Stimulated activated CD4-positive, alpha-beta T cell treated with anti-CD3 and anti-CD28 coated beads, Interleukin-12 subunit alpha, Interleukin-12 subunit beta, amount 100 ng/mL, for 48 hours (primary cell): Measurements from ENCODE around the gene HERC4.
A peak's percentile ranks its signal among the peaks of the same experiment; 100 is the strongest.

Source experiments
- DNase-seq, 3 donors: peaks; one replicate each; pipeline ENCODE4 v3.0.0-alpha.2; 2020; ENCODE audit warnings: low read depth in 2 of 3, low spot score in 1 of 3

Gene HERC4, protein sequence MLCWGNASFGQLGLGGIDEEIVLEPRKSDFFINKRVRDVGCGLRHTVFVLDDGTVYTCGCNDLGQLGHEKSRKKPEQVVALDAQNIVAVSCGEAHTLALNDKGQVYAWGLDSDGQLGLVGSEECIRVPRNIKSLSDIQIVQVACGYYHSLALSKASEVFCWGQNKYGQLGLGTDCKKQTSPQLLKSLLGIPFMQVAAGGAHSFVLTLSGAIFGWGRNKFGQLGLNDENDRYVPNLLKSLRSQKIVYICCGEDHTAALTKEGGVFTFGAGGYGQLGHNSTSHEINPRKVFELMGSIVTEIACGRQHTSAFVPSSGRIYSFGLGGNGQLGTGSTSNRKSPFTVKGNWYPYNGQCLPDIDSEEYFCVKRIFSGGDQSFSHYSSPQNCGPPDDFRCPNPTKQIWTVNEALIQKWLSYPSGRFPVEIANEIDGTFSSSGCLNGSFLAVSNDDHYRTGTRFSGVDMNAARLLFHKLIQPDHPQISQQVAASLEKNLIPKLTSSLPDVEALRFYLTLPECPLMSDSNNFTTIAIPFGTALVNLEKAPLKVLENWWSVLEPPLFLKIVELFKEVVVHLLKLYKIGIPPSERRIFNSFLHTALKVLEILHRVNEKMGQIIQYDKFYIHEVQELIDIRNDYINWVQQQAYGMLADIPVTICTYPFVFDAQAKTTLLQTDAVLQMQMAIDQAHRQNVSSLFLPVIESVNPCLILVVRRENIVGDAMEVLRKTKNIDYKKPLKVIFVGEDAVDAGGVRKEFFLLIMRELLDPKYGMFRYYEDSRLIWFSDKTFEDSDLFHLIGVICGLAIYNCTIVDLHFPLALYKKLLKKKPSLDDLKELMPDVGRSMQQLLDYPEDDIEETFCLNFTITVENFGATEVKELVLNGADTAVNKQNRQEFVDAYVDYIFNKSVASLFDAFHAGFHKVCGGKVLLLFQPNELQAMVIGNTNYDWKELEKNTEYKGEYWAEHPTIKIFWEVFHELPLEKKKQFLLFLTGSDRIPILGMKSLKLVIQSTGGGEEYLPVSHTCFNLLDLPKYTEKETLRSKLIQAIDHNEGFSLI

DNA sequence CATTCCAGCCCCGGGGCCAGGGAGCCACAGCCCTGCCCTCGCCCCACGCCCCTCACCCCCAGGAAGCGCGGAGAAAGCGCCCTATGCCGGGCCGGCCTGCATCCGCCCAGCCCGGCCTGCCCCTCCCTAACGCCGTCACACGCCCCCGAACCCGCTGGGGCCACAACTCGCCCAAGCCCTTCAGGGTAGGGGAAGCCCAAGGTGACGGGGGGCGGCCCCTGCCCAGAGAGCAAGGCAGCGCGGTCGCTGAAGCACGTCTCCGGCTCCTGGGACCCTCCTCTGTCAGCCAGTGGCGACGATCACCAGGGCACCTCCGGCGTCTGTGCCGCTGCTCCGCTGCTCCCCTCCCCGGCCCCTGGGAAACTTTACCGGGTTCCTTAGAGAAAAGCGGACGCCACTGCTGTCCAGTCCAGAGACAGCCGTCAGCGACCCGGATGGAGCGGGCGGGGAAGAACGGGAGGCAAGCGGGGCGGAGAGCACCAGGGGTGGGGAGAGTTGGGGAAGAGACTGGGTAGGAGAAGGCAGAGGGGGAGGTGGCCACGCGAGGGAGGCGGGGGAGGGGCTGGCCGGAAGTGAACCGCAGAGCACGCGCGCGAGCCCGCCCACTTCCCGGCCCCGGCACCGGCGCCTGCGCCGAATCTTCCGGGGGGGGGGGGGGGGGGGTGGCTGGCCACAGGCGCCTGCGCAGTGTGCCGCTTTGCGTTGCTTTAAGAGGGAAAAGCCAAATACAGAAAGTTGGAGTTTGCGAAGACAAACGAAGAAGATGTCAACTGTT lies at the start of gene HERC4:
Gene HERC4, minus strand, starts transcription at position 509 of the 775 bp plus-strand sequence. CDS start 2,175 bp downstream, outside the sequence.
- DNase-seq = peak; percentile 79 to 88 (median 81)

DNA sequence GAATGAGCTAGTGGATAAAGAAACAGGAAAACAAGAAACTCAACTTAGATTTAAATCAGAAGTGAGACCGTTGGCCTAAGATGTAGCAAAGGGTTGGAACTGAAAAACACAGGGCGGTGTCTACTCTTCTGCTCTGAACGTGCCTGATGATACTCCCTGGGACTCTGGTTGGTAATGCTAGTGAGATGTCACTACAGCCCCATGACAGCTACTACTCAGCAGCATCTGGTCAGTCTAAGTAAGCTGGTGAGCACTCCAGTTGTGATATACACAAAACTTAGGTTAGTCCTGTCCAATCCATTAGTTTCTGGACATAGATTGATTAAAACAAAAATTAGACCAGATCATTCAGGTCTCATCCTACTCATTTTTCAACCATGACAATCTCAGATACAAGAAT lies 49.6 kb upstream of the HERC4 start:
- DNase-seq = no peak

DNA sequence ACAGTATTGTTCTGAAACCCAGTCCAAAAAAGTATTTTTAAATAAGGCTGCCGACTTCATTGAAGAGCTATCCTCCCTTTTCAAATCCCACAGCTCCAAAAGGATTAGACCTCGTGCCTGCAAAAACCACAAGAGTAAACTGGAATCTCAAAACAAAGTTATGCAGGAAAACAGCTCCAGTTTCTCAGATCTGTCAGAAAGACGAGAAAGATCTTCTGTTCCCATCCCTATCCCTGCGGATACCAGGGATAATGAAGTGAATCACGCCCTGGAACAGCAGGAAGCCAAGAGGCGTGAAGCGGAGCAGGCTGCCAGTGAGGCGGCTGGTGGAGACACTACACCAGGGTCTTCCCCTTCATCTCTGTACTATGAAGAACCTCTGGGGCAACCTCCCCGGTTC lies 46.8 kb upstream of the HERC4 start:
- DNase-seq = no peak

DNA sequence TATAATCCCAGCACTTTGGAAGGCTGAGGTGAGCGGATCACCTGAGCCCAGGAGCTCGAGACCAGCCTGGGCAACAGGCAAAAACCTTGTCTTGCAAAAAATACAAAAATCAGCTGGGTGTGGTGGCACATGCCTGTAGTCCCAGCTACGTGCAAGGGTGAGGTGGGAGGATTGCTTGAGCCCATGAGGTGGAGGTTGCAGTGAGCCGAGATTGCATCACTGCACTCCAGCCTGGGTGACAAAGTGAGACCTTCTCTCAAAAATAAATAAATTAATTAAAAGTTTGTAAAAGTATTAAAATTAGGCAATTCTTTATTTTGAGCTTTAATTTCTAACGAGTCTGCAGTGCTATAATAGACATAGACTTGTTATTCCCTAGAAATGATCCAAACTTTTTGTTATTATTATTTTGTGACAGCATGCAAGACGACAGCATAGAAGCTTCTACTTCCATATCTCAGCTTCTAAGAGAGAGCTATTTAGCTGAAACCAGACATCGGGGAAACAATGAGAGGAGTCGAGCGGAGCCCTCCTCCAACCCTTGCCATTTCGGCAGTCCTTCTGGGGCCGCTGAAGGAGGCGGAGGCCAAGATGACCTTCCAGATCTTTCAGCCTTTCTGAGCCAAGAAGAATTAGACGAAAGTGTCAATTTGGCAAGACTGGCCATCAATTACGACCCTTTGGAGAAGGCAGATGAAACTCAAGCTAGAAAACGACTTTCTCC lies 46.1 kb upstream of the HERC4 start:
- DNase-seq = no peak

DNA sequence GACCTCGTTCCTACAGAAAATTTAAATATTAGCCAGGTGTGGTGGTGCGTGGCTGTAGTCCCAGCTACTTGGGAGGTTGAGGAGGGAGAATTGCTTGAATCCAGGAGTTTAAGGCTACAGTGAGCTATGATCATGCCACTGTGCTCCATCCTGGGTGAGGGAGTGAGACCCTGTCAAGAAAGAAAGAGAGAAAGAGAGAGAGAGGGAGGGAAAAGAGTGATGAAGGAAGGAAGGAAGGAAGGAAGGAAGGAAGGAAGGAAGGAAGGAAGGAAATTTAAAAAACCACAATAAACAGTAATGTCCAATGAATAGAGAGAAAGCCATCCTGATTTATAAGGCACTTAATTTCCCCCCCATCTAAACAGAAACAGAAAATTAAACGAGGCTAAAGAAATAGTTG lies 43.6 kb upstream of the HERC4 start:
- no peak for DNase-seq

DNA sequence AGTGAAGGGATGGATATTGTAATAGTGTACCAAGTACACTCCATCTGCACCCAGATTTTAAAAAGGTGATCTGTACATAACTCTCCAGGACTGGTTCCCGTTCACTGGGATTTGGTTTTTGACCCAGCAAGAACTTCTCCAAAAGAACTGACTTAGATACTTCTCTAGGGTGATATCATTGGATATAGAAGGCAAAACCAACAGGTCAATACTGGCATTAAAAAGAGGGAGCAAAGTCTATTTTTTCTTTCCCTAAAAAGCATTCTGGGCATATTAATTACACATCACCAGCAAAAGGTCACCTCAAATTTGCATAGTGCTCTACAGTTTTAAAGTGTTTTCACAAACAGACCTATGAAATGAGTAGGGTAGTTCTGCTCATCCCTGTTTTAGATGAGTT lies 37.8 kb upstream of the HERC4 start:
- DNase-seq = no peak

DNA sequence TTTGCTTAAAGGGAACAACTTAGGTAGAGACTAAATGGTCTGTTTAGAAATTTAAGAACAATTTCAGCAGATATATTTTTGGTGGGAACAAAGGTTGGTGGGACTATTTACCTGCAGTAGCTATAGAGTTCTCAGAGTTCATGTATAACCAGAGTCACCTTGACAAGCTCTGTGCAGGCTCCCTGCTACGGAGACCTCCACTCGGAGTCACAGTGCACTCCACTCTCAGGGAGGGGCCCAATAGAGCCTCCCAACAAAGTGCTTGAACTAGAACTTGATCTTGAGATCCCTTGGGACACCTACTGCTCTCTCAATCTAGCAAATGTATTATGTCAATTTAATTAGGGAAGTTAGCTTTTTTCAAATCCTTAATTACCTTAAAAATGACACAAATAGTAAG lies 36.5 kb upstream of the HERC4 start:
- no peak for DNase-seq

DNA sequence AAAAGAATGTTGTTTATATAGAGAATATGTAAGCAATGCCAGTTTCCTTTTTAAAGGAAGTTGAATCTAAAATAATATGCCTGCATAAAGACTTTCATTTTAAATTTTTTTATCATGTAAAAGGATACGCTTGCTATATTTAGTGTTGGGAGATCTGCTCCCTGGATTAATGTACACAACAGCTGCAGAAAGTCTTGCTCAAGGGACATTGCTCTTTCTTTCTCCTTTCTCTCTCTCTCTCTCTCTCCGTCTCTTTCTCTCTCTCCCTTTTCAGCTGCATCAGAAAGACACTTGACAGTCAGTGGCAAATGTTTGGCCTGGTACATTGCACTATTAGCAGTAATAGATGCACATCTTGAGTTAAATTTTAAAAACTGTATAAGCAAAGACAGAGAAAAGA lies 34.9 kb upstream of the HERC4 start:
- no peak for DNase-seq

DNA sequence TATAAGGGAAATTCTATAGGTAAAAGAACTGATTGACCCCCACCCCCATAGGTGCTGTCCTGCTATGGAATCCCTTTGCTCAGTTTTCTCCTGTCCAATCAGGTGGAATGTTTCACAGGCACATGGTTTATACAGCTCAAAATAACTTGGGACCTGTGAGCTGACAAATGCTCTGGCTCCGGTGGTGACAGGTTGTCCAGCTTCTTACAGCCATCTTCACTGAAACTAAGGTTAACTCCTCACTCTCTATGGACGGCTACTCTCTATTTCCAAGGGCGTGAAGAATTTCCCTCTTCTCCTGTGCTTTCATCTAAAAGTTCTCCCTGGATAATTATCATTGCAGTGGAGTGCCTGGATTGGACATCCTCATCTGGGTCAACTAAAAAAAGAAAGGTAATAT lies 34.2 kb upstream of the HERC4 start, which contains the start of gene MYPN:
Gene MYPN, plus strand, starts transcription at position 158 of the 400 bp plus-strand sequence. CDS start 11,951 bp downstream, outside the sequence.
- no peak for DNase-seq

DNA sequence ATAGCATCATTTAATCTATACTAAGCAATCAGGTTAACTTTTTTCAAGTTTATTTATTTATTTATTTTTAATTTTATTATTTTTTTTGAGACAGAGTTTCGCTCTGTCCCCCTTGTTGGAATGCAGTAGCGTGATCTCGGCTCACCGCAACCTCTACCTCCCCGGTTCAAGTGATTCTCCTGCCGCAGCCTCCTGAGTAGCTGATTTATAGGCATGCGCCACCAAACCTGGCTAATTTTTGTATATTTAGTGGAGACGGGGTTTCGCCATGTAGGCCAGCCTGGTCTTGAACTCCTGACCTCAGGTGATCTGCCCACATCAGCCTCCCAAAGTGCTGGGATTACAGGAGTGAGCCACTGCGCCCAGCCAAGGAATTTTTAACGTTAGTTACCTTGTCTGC lies 33.6 kb upstream of the HERC4 start:
- no peak for DNase-seq

DNA sequence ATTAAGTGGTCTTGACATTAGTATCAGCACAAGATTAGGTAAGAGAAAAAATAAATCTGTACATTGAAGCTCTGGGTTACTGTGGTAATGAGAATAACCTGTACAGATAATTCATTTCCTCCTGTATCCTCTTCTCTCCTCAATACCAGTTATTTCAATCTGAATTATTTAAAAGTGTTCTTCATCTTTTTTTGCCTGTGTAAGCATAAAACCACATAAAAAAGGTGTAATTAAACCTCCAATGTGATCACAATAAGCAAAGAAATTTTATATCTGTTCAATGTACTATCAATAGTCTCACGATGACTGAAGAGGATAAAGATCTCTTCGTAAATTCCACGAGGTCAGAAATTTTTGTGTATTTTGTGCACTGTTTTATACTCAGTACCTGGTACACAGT lies 33.0 kb upstream of the HERC4 start:
- no peak for DNase-seq

DNA sequence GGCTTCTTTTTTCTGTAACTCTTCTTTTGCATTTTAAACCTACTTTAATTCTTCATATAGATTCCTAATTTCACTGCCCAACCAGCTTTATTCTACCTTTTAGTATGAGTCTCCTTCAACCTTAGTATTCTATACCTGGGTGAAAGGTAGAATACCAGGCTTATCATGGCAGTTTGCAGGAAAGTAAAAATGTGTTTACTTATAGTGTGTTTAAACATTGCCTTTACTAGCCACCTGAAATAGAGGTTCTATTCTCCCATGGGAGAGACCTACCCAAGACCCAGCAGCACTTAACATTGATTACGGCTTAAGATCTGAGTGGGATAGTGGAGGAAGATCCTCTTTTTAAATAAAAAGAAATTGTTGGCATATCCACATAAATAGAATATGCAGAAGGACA lies 32.6 kb upstream of the HERC4 start:
- no peak for DNase-seq

DNA sequence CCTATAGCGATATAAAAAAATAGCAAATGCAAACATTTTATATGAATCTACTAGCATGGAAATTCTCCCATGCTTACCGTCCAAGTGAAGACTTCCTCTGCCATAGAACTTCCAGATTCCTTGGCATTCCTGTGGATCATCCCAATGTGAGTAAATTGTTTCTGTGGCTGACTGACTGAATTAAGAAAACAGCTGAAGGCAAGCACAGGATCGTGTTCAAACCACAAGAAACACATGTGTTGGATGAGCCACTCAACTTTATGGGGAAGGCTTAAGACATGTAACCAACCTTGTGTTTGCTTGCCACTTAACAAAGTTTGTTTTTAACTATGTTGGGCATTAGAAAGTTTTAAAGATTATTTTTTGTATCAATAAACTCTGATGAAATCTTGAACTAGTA lies 31.6 kb upstream of the HERC4 start:
- no peak for DNase-seq

DNA sequence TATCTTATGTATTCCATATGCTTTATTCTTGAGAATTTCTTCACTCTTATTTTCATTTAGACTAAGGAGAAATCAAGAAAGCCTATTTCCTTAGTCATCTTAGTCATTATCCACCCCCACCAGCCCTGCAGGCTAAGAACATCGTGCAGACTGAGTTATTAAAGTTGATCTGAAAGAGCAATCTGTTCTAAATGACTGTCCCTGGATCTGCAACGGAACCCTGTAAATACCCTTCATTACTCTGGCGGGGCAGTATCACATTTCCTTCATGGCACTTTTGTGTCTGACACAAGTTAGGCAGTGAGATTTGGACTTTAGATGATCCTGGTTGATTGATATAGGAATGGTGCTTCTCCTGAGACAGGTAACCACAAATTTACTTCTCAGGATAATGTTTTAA lies 30.7 kb upstream of the HERC4 start:
- DNase-seq = no peak

DNA sequence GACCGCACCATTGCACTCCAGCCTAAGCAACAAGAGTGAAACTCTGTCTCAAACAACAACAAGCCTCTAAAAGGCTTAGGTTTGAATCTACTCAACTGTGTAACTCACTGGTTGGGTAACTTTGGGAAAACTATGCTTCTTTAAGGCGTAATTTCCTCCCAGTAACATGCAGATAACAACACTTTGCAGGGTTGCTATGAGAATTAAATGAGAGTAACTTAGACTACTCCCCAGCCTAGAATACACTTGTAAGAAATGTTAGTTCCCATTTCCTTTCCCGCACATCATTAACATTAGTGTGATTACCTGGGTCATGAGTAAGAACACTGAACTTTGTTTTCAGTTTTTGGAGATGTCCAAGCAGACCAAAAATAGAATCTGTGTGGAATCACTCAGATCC lies 28.8 kb upstream of the HERC4 start:
- DNase-seq = no peak

DNA sequence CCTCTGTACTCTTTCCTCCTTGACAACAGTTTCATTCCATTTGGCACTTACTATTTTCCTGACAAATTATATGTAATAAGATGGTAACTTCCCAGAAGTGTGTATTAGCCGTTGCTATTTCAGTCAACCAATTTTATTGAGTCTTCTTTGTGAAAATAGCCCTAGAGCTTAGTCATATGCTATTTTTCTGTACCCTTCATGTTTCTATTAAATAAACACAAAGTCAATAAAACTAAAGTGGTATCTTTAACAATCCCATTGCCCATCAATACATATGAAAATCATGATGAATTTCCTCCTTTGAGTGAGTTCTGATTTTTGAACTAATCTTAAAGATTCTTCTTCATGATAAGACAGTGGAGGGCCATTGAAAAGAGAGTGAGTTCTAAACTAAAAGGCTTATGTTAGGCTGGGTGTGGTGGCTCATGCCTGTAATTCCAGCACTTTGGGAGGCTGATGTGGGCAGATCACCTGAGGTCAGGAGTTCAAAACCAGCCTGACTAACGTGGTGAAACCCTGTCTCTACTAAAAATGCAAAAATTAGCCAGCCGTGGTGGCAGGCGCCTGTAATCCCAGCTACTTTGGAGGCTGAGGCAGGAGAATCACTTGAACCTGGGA lies 28.3 kb upstream of the HERC4 start:
- no peak for DNase-seq

DNA sequence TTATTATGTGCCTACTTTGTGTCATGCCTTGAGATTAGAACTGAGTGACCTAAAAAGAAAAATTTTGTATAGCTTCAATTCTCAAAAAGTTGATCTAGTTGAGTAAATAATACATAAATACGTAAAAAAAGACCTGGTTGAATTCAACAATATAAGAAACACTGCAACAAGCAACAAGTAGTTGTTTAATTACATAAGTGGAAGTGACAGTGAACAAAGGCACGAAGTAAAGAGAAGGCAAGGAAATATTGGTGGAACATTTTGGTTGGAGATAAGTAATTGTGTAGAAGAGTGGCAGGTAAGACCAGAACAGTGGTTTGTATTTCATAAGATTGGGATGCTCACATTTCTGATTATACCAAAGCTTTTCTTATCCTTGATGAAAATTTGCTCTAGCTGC lies 26.0 kb upstream of the HERC4 start:
- DNase-seq = no peak

DNA sequence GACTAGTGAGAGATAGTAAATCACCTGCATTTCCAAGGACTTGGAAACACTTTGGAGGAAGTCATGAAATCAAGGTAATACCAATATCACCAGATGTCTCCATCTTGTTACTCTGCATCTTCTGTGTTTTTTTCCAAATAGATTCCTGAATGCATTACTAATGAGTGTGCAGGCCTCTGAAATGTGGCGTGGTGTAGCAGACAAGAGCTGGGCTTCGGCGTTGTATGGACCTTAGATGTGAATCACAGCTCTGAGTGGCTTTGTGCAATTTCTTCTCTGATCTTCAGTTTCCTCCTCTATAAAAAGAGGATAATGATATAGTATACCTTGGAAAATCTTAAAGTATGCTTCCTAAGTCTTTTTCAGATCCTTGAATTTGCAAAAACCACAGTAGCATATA lies 24.7 kb upstream of the HERC4 start:
- DNase-seq = no peak

DNA sequence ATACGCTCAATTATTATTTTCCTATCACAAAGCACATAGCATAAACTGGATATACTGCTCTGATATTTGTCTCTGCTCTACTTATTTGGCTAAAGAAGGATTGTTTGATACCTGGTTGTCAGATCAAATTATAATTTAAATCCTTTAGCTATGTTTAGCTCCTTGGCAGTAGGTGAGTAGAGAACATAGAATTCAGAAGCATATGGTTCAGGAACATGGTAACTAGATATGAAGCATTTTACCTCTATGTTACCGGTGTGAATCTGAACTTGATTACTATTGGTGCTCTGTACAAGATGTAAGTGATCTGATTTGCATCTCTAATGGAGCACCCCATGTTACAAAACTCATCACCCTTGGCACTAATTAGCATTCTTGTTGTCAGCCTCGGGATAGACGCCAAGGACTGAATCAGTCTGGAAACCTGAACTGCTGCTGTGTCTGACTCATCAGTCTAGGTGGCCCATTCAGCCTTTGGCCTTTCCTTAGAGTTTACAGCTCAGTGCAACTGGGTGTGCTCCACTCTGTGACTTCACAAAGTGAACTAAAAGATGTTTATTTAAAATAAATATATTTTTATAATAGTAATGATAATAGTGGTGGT lies 21.9 kb upstream of the HERC4 start:
- DNase-seq = no peak

DNA sequence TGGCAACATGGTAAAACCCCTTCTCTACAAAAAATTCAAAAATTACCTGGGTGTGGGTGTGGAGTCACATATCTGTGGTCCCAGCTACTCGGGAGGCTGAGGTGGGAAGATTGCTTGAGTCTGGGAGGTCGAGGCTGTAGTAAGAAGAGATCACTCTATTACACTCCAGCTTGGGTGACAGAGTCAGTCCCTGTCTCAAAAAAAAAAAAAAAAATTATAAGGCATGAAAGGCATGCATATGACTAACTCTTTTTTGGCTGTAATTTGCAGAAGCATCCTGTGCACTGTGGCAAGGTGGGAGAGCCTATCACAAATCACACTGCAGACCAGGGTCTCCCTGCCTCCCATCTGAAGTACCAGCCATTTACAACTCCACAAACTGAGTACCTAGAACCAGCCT lies 20.1 kb upstream of the HERC4 start:
- DNase-seq = no peak
